ENCODE data around the gene VSIR.

DNA sequence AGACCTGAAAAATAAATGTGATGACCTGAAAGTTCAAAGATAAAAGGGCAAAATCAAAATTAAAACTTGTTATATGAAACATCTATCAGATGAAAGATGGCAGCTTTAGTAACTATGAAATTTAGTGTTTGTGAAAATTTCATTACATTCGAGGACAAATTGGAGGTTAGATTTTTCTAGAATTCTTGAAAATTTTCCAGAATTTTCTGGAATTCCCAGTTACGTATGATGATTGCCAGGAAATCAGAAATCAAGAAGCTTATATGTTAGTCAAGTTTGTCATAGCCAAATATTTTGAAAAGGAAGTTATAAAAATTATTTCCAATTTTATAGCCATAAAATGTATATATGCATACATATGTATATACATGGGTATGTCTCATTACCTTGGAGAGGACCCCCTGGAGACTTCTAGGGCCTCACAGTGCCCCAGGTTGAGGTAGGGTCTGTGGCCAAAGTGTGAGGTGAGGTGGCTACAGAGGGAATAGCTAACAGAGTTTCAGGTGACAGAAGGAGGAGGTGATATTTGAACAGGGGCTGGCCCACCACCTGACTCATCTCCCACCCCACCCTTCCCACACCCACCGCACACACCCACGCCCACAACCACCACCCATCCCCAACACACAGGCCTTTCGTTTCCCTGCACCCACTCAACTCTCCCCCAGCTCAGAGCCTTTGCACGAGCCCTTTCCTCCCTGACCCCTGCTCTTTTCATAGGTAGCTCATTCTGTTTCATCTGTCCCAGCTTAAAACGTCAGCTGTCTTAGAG is 75.2 kb downstream of the VSIR start:
- TF ChIP-seq, protein P1, sequence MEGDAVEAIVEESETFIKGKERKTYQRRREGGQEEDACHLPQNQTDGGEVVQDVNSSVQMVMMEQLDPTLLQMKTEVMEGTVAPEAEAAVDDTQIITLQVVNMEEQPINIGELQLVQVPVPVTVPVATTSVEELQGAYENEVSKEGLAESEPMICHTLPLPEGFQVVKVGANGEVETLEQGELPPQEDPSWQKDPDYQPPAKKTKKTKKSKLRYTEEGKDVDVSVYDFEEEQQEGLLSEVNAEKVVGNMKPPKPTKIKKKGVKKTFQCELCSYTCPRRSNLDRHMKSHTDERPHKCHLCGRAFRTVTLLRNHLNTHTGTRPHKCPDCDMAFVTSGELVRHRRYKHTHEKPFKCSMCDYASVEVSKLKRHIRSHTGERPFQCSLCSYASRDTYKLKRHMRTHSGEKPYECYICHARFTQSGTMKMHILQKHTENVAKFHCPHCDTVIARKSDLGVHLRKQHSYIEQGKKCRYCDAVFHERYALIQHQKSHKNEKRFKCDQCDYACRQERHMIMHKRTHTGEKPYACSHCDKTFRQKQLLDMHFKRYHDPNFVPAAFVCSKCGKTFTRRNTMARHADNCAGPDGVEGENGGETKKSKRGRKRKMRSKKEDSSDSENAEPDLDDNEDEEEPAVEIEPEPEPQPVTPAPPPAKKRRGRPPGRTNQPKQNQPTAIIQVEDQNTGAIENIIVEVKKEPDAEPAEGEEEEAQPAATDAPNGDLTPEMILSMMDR (IDR thresholded peaks at IDR 0.05), result no peak
- TF ChIP-seq POLR2A (IDR thresholded peaks at IDR 0.05), result no peak
